Endothelial cell of umbilical vein (primary cell): ENCODE measurements around the gene TMEM183A.

ENCODE experiments used
- CTCF ChIP-seq, 2 donors: IDR thresholded peaks; 1 replicate in 1 of 2; 2 replicates in 1 of 2; pipeline ENCODE4 v1.5.1; 2011; ENCODE audit warnings: low read length in 2 of 2, mild to moderate bottlenecking in 2 of 2, moderate library complexity in 2 of 2, control low read depth in 1 of 2, inconsistent platforms in 1 of 2, low read depth in 1 of 2; ENCODE audit not compliant: insufficient read depth in 1 of 2; ENCODE audit errors: extremely low read depth in 1 of 2
- EZH2 ChIP-seq: IDR thresholded peaks from 2 replicates; pipeline ENCODE4 v1.6.1; 2012; ENCODE audit warnings: borderline replicate concordance, low read depth, mild to moderate bottlenecking, moderate library complexity, low read length, inconsistent platforms; ENCODE audit not compliant: severe bottlenecking
- GATA2 ChIP-seq: IDR thresholded peaks from 2 replicates; pipeline ENCODE4 v1.7.0; 2011; ENCODE audit warnings: low read depth, mild to moderate bottlenecking, moderate library complexity, mixed read lengths, low read length; ENCODE audit not compliant: insufficient read length, insufficient read depth
- MAX ChIP-seq: IDR thresholded peaks from 2 replicates; pipeline ENCODE4 v1.6.1; 2011; ENCODE audit not compliant: insufficient read depth, insufficient read length
- MYC ChIP-seq: IDR thresholded peaks from one replicate; pipeline ENCODE4 v1.6.1; 2011; ENCODE audit warnings: mild to moderate bottlenecking, low read depth, low read length
- POLR2A ChIP-seq: IDR thresholded peaks from 2 replicates; pipeline ENCODE4 v1.6.1; 2012; ENCODE audit warnings: low read depth, mild to moderate bottlenecking, control low read depth, low read length

- TF ChIP-seq CTCF (IDR thresholded peaks at IDR 0.05; ENCODE audit: extremely low read depth in 1 of 2, insufficient read depth in 1 of 2, low read depth in 1 of 2, low read length in 2 of 2) (no peak), EZH2 (no peak), POLR2A (no peak), MAX (no peak), MYC (no peak), GATA2 (no peak)
These were observed 24.3 kb upstream of the TMEM183A start for GRCh38 chr1:202982715-202983430.
